ENCODE measurements around the gene FSIP1.

FSIP1 gene

DNA sequence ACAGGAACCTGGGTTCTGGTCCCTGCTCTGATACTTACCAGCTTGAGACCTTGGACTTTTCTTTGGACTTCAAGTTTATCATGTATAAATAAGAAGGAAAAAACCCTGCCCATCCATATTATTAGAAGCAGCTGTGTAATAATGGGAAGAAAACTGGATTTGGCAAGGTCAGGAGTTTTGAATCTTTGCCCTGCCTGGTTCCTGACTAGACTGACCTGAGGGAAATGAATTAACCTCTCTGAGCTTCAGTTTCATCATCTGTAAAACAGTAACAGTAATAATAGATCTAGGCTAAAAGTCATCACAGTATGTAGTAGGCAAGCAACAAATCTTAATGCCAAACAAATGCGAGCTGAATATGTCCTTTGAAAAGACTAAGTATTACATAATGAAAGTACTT is 68.8 kb downstream of the FSIP1 start:
- DNase-seq, result no peak
- Histone ChIP-seq H3K4me2 (ENCODE audit: low read length, poor library complexity, severe bottlenecking) (no peak overlapping the region), H2AK5ac (ENCODE audit: low read length, severe bottlenecking) (no peak overlapping the region), H4K8ac (ENCODE audit: low read length) (no peak overlapping the region), H3K27ac (ENCODE audit: low read length, poor library complexity, severe bottlenecking) (no peak overlapping the region), H3K23ac (ENCODE audit: low read length in 2 of 2) (no peak overlapping the region), H3K27me3 (ENCODE audit: control insufficient read depth in 1 of 2, insufficient read depth in 1 of 2, low read length in 2 of 2) (no peaks in the 10 kb centered on the region), H2BK5ac (ENCODE audit: low read depth, low read length, poor library complexity, severe bottlenecking) (no peak overlapping the region), H3K9ac (ENCODE audit: low read length) (no peak overlapping the region), H3K36me3 (ENCODE audit: control insufficient read depth in 1 of 2, insufficient read depth in 2 of 2, low read depth in 1 of 2, low read length in 2 of 2) (no peaks in the 10 kb centered on the region), H3K18ac (ENCODE audit: low read depth in 1 of 2, low read length in 2 of 2) (no peak overlapping the region), H3K4me1 (ENCODE audit: control insufficient read depth, insufficient read depth, low read depth, low read length) (no peaks in the 10 kb centered on the region), H3K9me3 (ENCODE audit: control insufficient read depth, low read length) (no peaks in the 10 kb centered on the region), H3K14ac (ENCODE audit: low read length in 2 of 2) (no peak overlapping the region), H2AFZ (ENCODE audit: low read depth, low read length) (no peak overlapping the region), H2BK12ac (ENCODE audit: low read length in 2 of 2) (no peak overlapping the region), H3K79me1 (replicated peaks; ENCODE audit: low read length, poor library complexity, severe bottlenecking) (no peaks in the 10 kb centered on the region), H3K4ac (ENCODE audit: low read depth in 1 of 2, low read length in 2 of 2) (no peak overlapping the region), H4K91ac (ENCODE audit: low read length) (no peak overlapping the region), H2BK120ac (ENCODE audit: low read depth, low read length) (no peak overlapping the region), H3K4me3 (ENCODE audit: insufficient read depth in 1 of 2, low read depth in 1 of 2, low read length in 2 of 2) (no peak overlapping the region), H2BK15ac (ENCODE audit: low read depth, poor library complexity, severe bottlenecking) (no peak overlapping the region)
- WGBS, result no CpG with 5 or more reads among the region's 1 CpG

GRCh38 chr15:39710681-39711080 is 72.0 kb downstream of the FSIP1 start:
- no CpG with 5 or more reads among the region's 2 CpGs for WGBS

GRCh38 chr15:39709941-39710340 is 72.7 kb downstream of the FSIP1 start:
- Histone ChIP-seq H4K91ac (ENCODE audit: low read length) (no peak overlapping the region), H3K27me3 (ENCODE audit: control insufficient read depth in 1 of 2, insufficient read depth in 1 of 2, low read length in 2 of 2) (no peaks in the 10 kb centered on the region), H2AK5ac (ENCODE audit: low read length, severe bottlenecking) (no peak overlapping the region), H3K23ac (ENCODE audit: low read length in 2 of 2) (no peak overlapping the region), H3K9me3 (ENCODE audit: control insufficient read depth, low read length) (no peaks in the 10 kb centered on the region), H4K8ac (ENCODE audit: low read length) (no peak overlapping the region), H2BK5ac (ENCODE audit: low read depth, low read length, poor library complexity, severe bottlenecking) (no peak overlapping the region), H3K36me3 (ENCODE audit: control insufficient read depth in 1 of 2, insufficient read depth in 2 of 2, low read depth in 1 of 2, low read length in 2 of 2) (no peaks in the 10 kb centered on the region), H3K4me2 (ENCODE audit: low read length, poor library complexity, severe bottlenecking) (no peak overlapping the region), H2AFZ (ENCODE audit: low read depth, low read length) (no peak overlapping the region), H2BK15ac (ENCODE audit: low read depth, poor library complexity, severe bottlenecking) (no peak overlapping the region), H3K14ac (ENCODE audit: low read length in 2 of 2) (no peak overlapping the region), H2BK12ac (ENCODE audit: low read length in 2 of 2) (no peak overlapping the region), H3K27ac (ENCODE audit: low read length, poor library complexity, severe bottlenecking) (no peak overlapping the region), H3K18ac (ENCODE audit: low read depth in 1 of 2, low read length in 2 of 2) (no peak overlapping the region), H3K4me3 (ENCODE audit: insufficient read depth in 1 of 2, low read depth in 1 of 2, low read length in 2 of 2) (no peak overlapping the region), H3K9ac (ENCODE audit: low read length) (no peak overlapping the region), H2BK120ac (ENCODE audit: low read depth, low read length) (no peak overlapping the region), H3K4me1 (ENCODE audit: control insufficient read depth, insufficient read depth, low read depth, low read length) (no peaks in the 10 kb centered on the region), H3K4ac (ENCODE audit: low read depth in 1 of 2, low read length in 2 of 2) (no peak overlapping the region), H3K79me1 (replicated peaks; ENCODE audit: low read length, poor library complexity, severe bottlenecking) (no peaks in the 10 kb centered on the region)
- WGBS, result 92% methylated on average over 4 of the region's 4 CpGs
- DNase-seq, result no peak

More at GRCh38 chr15:39710681-39711080, 72.0 kb downstream of the FSIP1 start:
- Histone ChIP-seq H2AK5ac (ENCODE audit: low read length, severe bottlenecking) (no peak overlapping the region), H3K14ac (ENCODE audit: low read length in 2 of 2) (no peak overlapping the region), H3K36me3 (ENCODE audit: control insufficient read depth in 1 of 2, insufficient read depth in 2 of 2, low read depth in 1 of 2, low read length in 2 of 2) (no peaks in the 10 kb centered on the region), H3K79me1 (replicated peaks; ENCODE audit: low read length, poor library complexity, severe bottlenecking) (no peaks in the 10 kb centered on the region), H3K4me2 (ENCODE audit: low read length, poor library complexity, severe bottlenecking) (no peak overlapping the region), H2BK12ac (ENCODE audit: low read length in 2 of 2) (no peak overlapping the region), H4K91ac (ENCODE audit: low read length) (no peak overlapping the region), H2BK120ac (ENCODE audit: low read depth, low read length) (no peak overlapping the region), H2BK15ac (ENCODE audit: low read depth, poor library complexity, severe bottlenecking) (no peak overlapping the region), H2BK5ac (ENCODE audit: low read depth, low read length, poor library complexity, severe bottlenecking) (no peak overlapping the region), H3K27ac (ENCODE audit: low read length, poor library complexity, severe bottlenecking) (no peak overlapping the region), H4K8ac (ENCODE audit: low read length) (no peak overlapping the region), H3K4ac (ENCODE audit: low read depth in 1 of 2, low read length in 2 of 2) (no peak overlapping the region), H3K4me3 (ENCODE audit: insufficient read depth in 1 of 2, low read depth in 1 of 2, low read length in 2 of 2) (no peak overlapping the region), H3K9ac (ENCODE audit: low read length) (no peak overlapping the region), H3K23ac (ENCODE audit: low read length in 2 of 2) (no peak overlapping the region), H2AFZ (ENCODE audit: low read depth, low read length) (no peak overlapping the region), H3K4me1 (ENCODE audit: control insufficient read depth, insufficient read depth, low read depth, low read length) (no peaks in the 10 kb centered on the region), H3K27me3 (ENCODE audit: control insufficient read depth in 1 of 2, insufficient read depth in 1 of 2, low read length in 2 of 2) (no peaks in the 10 kb centered on the region), H3K18ac (ENCODE audit: low read depth in 1 of 2, low read length in 2 of 2) (no peak overlapping the region), H3K9me3 (ENCODE audit: control insufficient read depth, low read length) (no peaks in the 10 kb centered on the region)
- no peak for DNase-seq

DNA sequence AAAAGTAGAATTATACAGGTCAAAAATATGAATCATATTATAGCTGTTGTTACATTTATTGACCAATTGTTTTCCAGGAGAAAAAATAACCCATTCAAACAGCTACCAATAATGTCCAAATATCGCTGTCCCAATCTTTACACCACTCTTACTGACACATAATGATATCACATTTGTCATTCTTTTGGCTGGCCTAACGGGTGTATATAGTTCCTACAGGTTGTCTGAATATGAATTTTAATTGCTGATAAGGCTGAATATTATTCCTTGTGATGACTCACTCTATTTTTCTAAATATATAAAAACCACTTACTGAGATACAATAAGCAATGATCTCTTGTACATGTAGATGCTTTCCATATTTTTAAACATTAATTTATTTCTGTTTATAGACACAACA is 76.4 kb downstream of the FSIP1 start:
- Histone ChIP-seq H2AK5ac (ENCODE audit: low read length, severe bottlenecking) (no peak overlapping the region), H3K4me2 (ENCODE audit: low read length, poor library complexity, severe bottlenecking) (no peak overlapping the region), H2BK15ac (ENCODE audit: low read depth, poor library complexity, severe bottlenecking) (no peak overlapping the region), H3K23ac (ENCODE audit: low read length in 2 of 2) (no peak overlapping the region), H4K91ac (ENCODE audit: low read length) (no peak overlapping the region), H3K79me1 (replicated peaks; ENCODE audit: low read length, poor library complexity, severe bottlenecking) (no peaks in the 10 kb centered on the region), H3K18ac (ENCODE audit: low read depth in 1 of 2, low read length in 2 of 2) (no peak overlapping the region), H3K27me3 (ENCODE audit: control insufficient read depth in 1 of 2, insufficient read depth in 1 of 2, low read length in 2 of 2) (no peaks in the 10 kb centered on the region), H2BK120ac (ENCODE audit: low read depth, low read length) (no peak overlapping the region), H3K4me3 (ENCODE audit: insufficient read depth in 1 of 2, low read depth in 1 of 2, low read length in 2 of 2) (no peak overlapping the region), H4K8ac (ENCODE audit: low read length) (no peak overlapping the region), H3K4me1 (ENCODE audit: control insufficient read depth, insufficient read depth, low read depth, low read length) (no peaks in the 10 kb centered on the region), H3K36me3 (ENCODE audit: control insufficient read depth in 1 of 2, insufficient read depth in 2 of 2, low read depth in 1 of 2, low read length in 2 of 2) (no peaks in the 10 kb centered on the region), H3K27ac (ENCODE audit: low read length, poor library complexity, severe bottlenecking) (no peak overlapping the region), H3K14ac (ENCODE audit: low read length in 2 of 2) (no peak overlapping the region), H2AFZ (ENCODE audit: low read depth, low read length) (no peak overlapping the region), H3K9me3 (ENCODE audit: control insufficient read depth, low read length) (no peaks in the 10 kb centered on the region), H3K4ac (ENCODE audit: low read depth in 1 of 2, low read length in 2 of 2) (no peak overlapping the region), H2BK5ac (ENCODE audit: low read depth, low read length, poor library complexity, severe bottlenecking) (no peak overlapping the region), H3K9ac (ENCODE audit: low read length) (no peak overlapping the region), H2BK12ac (ENCODE audit: low read length in 2 of 2) (no peak overlapping the region)
- no peak for DNase-seq
- WGBS, result 100% methylated on average over 1 of the region's 2 CpGs
